Stomach (tissue), 4 donors: ENCODE data around the gene GNG7.

Experiments
- POLR2A ChIP-seq, 4 donors: fragments of 450-650 bp; IDR thresholded peaks; one replicate each; pipeline ENCODE4 v1.6.1; 2016; ENCODE audit warnings: antibody characterized with exemption in 4 of 4, control low read depth in 2 of 4, mild to moderate bottlenecking in 1 of 4, moderate library complexity in 1 of 4
- POLR2AphosphoS5 ChIP-seq, 3 donors: sonication (generic); formaldehyde crosslinking; IDR thresholded peaks; one replicate each; pipeline ENCODE4 v1.6.1; 2016; ENCODE audit warnings: antibody characterized with exemption in 3 of 3
- TF ChIP-seq, protein P1 (sequence below), 7 experiments: fragments of 450-650 bp in 4 of 7; fragments of 200-600 bp in 3 of 7; sonication (generic) in 3 of 7; IDR thresholded peaks; one replicate each; pipeline ENCODE4 v1.5.1; 2016 to 2019; ENCODE audit warnings: antibody characterized with exemption in 7 of 7, control low read depth in 2 of 7, mild to moderate bottlenecking in 1 of 7

DNA sequence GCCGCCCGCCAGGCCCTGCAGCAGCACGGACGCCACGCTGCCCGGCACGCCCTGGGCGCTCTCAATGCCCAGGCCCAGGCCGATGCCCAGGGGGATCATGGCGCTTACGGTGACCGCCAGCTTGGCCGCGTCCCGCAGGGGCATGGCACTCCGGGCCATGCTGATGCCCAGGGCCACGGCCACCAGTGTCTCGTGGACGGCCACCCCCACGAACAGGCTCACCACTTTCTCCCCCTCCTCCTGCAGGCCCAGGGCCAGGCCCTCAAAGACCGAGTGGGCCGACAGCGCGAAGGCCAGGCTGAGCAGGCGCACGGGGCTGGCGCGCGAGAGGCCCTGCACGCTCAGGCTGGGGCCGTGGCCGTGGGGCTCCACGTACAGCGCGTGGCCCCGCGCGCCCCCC, 30.4 kb upstream of the GNG7 start:
- TF ChIP-seq, protein P1, sequence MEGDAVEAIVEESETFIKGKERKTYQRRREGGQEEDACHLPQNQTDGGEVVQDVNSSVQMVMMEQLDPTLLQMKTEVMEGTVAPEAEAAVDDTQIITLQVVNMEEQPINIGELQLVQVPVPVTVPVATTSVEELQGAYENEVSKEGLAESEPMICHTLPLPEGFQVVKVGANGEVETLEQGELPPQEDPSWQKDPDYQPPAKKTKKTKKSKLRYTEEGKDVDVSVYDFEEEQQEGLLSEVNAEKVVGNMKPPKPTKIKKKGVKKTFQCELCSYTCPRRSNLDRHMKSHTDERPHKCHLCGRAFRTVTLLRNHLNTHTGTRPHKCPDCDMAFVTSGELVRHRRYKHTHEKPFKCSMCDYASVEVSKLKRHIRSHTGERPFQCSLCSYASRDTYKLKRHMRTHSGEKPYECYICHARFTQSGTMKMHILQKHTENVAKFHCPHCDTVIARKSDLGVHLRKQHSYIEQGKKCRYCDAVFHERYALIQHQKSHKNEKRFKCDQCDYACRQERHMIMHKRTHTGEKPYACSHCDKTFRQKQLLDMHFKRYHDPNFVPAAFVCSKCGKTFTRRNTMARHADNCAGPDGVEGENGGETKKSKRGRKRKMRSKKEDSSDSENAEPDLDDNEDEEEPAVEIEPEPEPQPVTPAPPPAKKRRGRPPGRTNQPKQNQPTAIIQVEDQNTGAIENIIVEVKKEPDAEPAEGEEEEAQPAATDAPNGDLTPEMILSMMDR (IDR thresholded peaks at IDR 0.05), result no peak
- TF ChIP-seq POLR2A (IDR thresholded peaks at IDR 0.05) (no peak), POLR2AphosphoS5 (IDR thresholded peaks at IDR 0.05) (no peak)
